Measurements from ENCODE around the gene CDC16.

CDC16 gene

DNA sequence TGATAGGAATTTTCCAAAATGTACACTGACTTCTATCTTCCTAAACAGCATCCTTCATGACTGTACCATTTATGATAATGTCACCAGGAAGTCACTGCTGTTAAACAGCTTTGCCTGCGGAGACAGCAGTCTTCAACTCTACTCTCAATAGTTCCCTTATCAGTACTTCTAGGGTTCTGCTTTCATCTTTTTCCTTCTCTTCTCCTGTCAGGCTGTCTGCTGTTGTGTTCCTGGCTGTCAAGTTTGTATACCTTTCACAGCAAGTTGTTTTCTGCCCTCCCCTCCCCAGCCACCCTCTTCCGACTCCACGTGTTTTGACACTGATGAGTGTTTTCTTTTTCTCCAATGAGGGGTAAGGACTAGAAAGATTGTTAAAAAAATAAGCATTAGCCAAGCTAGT is 48.9 kb downstream of the CDC16 start:
- no peak overlapping the region for H4K91ac ChIP-seq (ENCODE audit: low read depth, low read length)
- peaks cover 19 to 34% of the 10 kb centered on the region in 2 experiments for H3K36me3 ChIP-seq (ENCODE audit: control insufficient read depth in 1 of 2, insufficient read depth in 2 of 2, low read length in 2 of 2)
- H3K79me1 ChIP-seq (ENCODE audit: low read length), result peaks cover 14% of the 10 kb centered on the region
- no peak overlapping the region for H2AK5ac ChIP-seq (ENCODE audit: low read length)
- H3K79me2 ChIP-seq (ENCODE audit: control insufficient read depth, insufficient read depth, low read length, poor library complexity), result peaks cover 10% of the 10 kb centered on the region
- no peak overlapping the region for H2AFZ ChIP-seq (ENCODE audit: insufficient read depth, low read length, poor library complexity)
- no peak overlapping the region for H2BK5ac ChIP-seq (ENCODE audit: low read depth, low read length, poor library complexity)
- no peak for DNase-seq
- no peak overlapping the region for H2BK120ac ChIP-seq (ENCODE audit: insufficient read depth, low read length, poor library complexity)
- H3K9me3 ChIP-seq (ENCODE audit: insufficient read depth, low read depth, low read length), result no peaks in the 10 kb centered on the region
- H4K12ac ChIP-seq (ENCODE audit: low read depth, low read length), result no peak overlapping the region
- no peaks in the 10 kb centered on the region for H3K27me3 ChIP-seq (ENCODE audit: insufficient read depth, low read length)
- H3K18ac ChIP-seq (ENCODE audit: low read length), result no peak overlapping the region
- H3K4me1 ChIP-seq (ENCODE audit: control insufficient read depth in 1 of 2, insufficient read depth in 2 of 2, low read length in 2 of 2), result peaks cover 3 to 7% of the 10 kb centered on the region in 2 experiments
- H4K8ac ChIP-seq (ENCODE audit: low read depth, low read length), result no peak overlapping the region
- no peak overlapping the region for H3K14ac ChIP-seq (ENCODE audit: low read length)
- no peak overlapping the region for H3K4me2 ChIP-seq (ENCODE audit: low read length)
- H3K4ac ChIP-seq (ENCODE audit: low read depth, low read length), result peak overlapping the region; percentile 21
- no CpG with 5 or more reads among the region's 3 CpGs for WGBS (ENCODE audit: extremely low coverage, insufficient coverage, insufficient read length)
- no peak overlapping the region for H3K27ac ChIP-seq (ENCODE audit: low read depth, low read length)
- H3K23ac ChIP-seq (ENCODE audit: low read length), result no peak overlapping the region
- H2BK12ac ChIP-seq (ENCODE audit: low read length), result no peak overlapping the region
- H3K4me3 ChIP-seq (ENCODE audit: low read depth, low read length), result no peak overlapping the region
- H3K9ac ChIP-seq (ENCODE audit: low read length), result no peak overlapping the region

DNA sequence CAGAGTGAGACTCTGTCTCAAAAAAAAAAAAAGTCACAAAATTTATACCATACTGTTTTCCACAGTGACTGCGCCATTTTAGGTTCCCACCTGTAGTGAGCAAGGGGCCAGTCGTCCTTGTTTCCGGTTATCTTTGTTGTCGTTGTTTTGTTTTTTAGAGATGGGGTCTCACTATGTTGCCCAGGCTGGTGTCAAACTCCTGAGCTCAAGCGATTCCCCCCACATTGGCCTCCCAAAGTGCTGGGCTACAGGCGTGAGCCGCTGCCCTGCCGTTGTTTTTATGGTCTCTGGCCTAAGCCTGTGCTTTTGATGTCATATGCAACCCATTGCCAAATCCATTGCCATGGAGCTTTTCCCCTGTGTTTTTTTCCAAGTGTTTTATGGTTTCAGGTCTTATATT is 50.0 kb downstream of the CDC16 start:
- no CpG with 5 or more reads among the region's 8 CpGs for WGBS (ENCODE audit: extremely low coverage, insufficient coverage, insufficient read length)

DNA sequence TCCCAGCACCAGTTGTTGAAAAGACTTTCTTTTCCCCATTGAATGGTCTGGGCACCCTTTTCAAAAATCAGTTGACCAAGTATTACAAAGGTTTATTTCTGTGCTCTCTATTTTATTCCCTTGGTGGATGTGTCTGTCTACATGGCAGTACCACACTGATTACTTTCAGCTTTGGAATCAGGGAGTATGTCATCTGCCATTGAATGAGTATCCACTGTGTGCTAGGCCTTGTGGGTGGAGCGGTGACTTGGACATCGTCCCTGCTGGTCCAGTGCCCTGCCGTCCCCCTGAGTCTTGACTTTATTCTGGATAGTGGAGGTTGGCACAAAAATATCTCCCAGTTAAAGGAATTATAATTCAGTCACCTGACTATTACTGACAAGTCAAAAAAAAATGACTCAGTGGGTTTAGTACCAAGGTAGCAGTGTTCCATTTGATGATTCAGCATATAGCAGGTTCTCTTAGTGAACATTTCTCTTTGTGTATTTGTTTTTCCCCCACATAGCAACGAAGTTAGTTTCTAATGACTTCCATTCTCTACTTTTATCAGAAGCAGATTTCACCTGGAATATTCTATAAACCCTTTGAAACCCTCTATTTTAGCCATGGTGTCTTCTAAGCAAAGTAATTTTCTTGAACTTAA is 50.6 kb downstream of the CDC16 start:
- Histone ChIP-seq H4K12ac (ENCODE audit: low read depth, low read length) (no peak overlapping the region), H3K4me1 (ENCODE audit: control insufficient read depth in 1 of 2, insufficient read depth in 2 of 2, low read length in 2 of 2) (peaks cover 3 to 7% of the 10 kb centered on the region in 2 experiments), H3K4me2 (ENCODE audit: low read length) (no peak overlapping the region), H3K4ac (ENCODE audit: low read depth, low read length) (no peak overlapping the region), H4K8ac (ENCODE audit: low read depth, low read length) (no peak overlapping the region), H3K18ac (ENCODE audit: low read length) (no peak overlapping the region), H3K14ac (ENCODE audit: low read length) (no peak overlapping the region), H4K91ac (ENCODE audit: low read depth, low read length) (no peak overlapping the region), H3K36me3 (ENCODE audit: control insufficient read depth in 1 of 2, insufficient read depth in 2 of 2, low read length in 2 of 2) (peaks cover 29 to 43% of the 10 kb centered on the region in 2 experiments), H2AFZ (ENCODE audit: insufficient read depth, low read length, poor library complexity) (no peak overlapping the region), H2BK120ac (ENCODE audit: insufficient read depth, low read length, poor library complexity) (no peak overlapping the region), H2BK5ac (ENCODE audit: low read depth, low read length, poor library complexity) (no peak overlapping the region), H3K79me1 (ENCODE audit: low read length) (peaks cover 14% of the 10 kb centered on the region), H3K4me3 (ENCODE audit: low read depth, low read length) (no peak overlapping the region), H3K27me3 (ENCODE audit: insufficient read depth, low read length) (no peaks in the 10 kb centered on the region), H2AK5ac (ENCODE audit: low read length) (no peak overlapping the region), H2BK12ac (ENCODE audit: low read length) (no peak overlapping the region), H3K79me2 (ENCODE audit: control insufficient read depth, insufficient read depth, low read length, poor library complexity) (peaks cover 10% of the 10 kb centered on the region), H3K9ac (ENCODE audit: low read length) (no peak overlapping the region), H3K23ac (ENCODE audit: low read length) (no peak overlapping the region), H3K9me3 (ENCODE audit: insufficient read depth, low read depth, low read length) (no peaks in the 10 kb centered on the region), H3K27ac (ENCODE audit: low read depth, low read length) (no peak overlapping the region)
- no peak for DNase-seq
- no CpG with 5 or more reads among the region's 4 CpGs for WGBS (ENCODE audit: extremely low coverage, insufficient coverage, insufficient read length)

More for the DNA sequence above, 50.0 kb downstream of the CDC16 start:
- Histone ChIP-seq H4K8ac (ENCODE audit: low read depth, low read length) (no peak overlapping the region), H2BK120ac (ENCODE audit: insufficient read depth, low read length, poor library complexity) (no peak overlapping the region), H3K9ac (ENCODE audit: low read length) (no peak overlapping the region), H3K79me2 (ENCODE audit: control insufficient read depth, insufficient read depth, low read length, poor library complexity) (peaks cover 10% of the 10 kb centered on the region), H3K4me2 (ENCODE audit: low read length) (no peak overlapping the region), H4K91ac (ENCODE audit: low read depth, low read length) (no peak overlapping the region), H3K79me1 (ENCODE audit: low read length) (peaks cover 14% of the 10 kb centered on the region), H3K9me3 (ENCODE audit: insufficient read depth, low read depth, low read length) (no peaks in the 10 kb centered on the region), H3K4me3 (ENCODE audit: low read depth, low read length) (no peak overlapping the region), H3K4ac (ENCODE audit: low read depth, low read length) (peak overlapping the region; percentile 54), H2BK12ac (ENCODE audit: low read length) (no peak overlapping the region), H3K27ac (ENCODE audit: low read depth, low read length) (no peak overlapping the region), H3K27me3 (ENCODE audit: insufficient read depth, low read length) (no peaks in the 10 kb centered on the region), H2BK5ac (ENCODE audit: low read depth, low read length, poor library complexity) (no peak overlapping the region), H3K4me1 (ENCODE audit: control insufficient read depth in 1 of 2, insufficient read depth in 2 of 2, low read length in 2 of 2) (peaks cover 3 to 7% of the 10 kb centered on the region in 2 experiments), H4K12ac (ENCODE audit: low read depth, low read length) (no peak overlapping the region), H3K36me3 (ENCODE audit: control insufficient read depth in 1 of 2, insufficient read depth in 2 of 2, low read length in 2 of 2) (peaks cover 24 to 41% of the 10 kb centered on the region in 2 experiments), H2AFZ (ENCODE audit: insufficient read depth, low read length, poor library complexity) (no peak overlapping the region), H3K18ac (ENCODE audit: low read length) (no peak overlapping the region), H2AK5ac (ENCODE audit: low read length) (no peak overlapping the region), H3K23ac (ENCODE audit: low read length) (no peak overlapping the region), H3K14ac (ENCODE audit: low read length) (no peak overlapping the region)
- no peak for DNase-seq

DNA sequence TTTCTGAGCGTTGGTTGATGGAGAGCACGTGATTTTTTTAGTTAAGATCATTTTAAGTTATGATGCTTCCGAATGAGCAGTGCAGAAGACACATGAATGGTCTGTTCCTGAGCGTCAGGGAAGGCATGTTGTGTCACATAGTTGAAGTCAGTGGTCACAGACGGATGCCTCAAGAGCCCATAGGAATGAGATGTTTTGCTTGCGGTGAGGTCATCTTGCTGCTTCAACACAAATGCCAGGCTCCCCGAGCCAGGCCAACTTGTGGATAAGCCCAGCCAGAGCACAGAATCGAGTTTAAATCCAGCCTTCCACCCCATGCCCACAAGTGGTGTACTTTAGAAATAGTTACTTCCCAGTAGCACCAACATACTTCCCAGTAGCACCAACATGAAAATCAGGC is 52.1 kb downstream of the CDC16 start:
- WGBS (ENCODE audit: extremely low coverage, insufficient coverage, insufficient read length), result no CpG with 5 or more reads among the region's 8 CpGs
- Histone ChIP-seq H2BK120ac (ENCODE audit: insufficient read depth, low read length, poor library complexity) (no peak overlapping the region), H3K79me2 (ENCODE audit: control insufficient read depth, insufficient read depth, low read length, poor library complexity) (peaks cover 5% of the 10 kb centered on the region), H2AK5ac (ENCODE audit: low read length) (no peak overlapping the region), H3K4me1 (ENCODE audit: control insufficient read depth in 1 of 2, insufficient read depth in 2 of 2, low read length in 2 of 2) (peaks cover 0 to 2% of the 10 kb centered on the region in 2 experiments), H3K23ac (ENCODE audit: low read length) (no peak overlapping the region), H3K27ac (ENCODE audit: low read depth, low read length) (no peak overlapping the region), H3K9me3 (ENCODE audit: insufficient read depth, low read depth, low read length) (no peaks in the 10 kb centered on the region), H3K27me3 (ENCODE audit: insufficient read depth, low read length) (no peaks in the 10 kb centered on the region), H3K4ac (ENCODE audit: low read depth, low read length) (no peak overlapping the region), H3K79me1 (ENCODE audit: low read length) (peaks cover 7% of the 10 kb centered on the region), H3K14ac (ENCODE audit: low read length) (no peak overlapping the region), H3K36me3 (ENCODE audit: control insufficient read depth in 1 of 2, insufficient read depth in 2 of 2, low read length in 2 of 2) (peaks cover 32 to 46% of the 10 kb centered on the region in 2 experiments), H3K18ac (ENCODE audit: low read length) (no peak overlapping the region), H4K8ac (ENCODE audit: low read depth, low read length) (no peak overlapping the region), H3K4me2 (ENCODE audit: low read length) (no peak overlapping the region), H3K9ac (ENCODE audit: low read length) (no peak overlapping the region), H2BK5ac (ENCODE audit: low read depth, low read length, poor library complexity) (no peak overlapping the region), H4K91ac (ENCODE audit: low read depth, low read length) (no peak overlapping the region), H3K4me3 (ENCODE audit: low read depth, low read length) (no peak overlapping the region), H4K12ac (ENCODE audit: low read depth, low read length) (no peak overlapping the region), H2AFZ (ENCODE audit: insufficient read depth, low read length, poor library complexity) (no peak overlapping the region), H2BK12ac (ENCODE audit: low read length) (no peak overlapping the region)
- peak; percentile 67 to 77 for DNase-seq

All from trophoblast cell (in vitro differentiated cells and primary cell).